ENCODE measurements around the gene WDFY2.
"Not testable (repeated sequence)": the region's sequence is repeated elsewhere in the genome, so short reads cannot be mapped to it uniquely, and the experiment has no call there.

The WDFY2 gene

DNA sequence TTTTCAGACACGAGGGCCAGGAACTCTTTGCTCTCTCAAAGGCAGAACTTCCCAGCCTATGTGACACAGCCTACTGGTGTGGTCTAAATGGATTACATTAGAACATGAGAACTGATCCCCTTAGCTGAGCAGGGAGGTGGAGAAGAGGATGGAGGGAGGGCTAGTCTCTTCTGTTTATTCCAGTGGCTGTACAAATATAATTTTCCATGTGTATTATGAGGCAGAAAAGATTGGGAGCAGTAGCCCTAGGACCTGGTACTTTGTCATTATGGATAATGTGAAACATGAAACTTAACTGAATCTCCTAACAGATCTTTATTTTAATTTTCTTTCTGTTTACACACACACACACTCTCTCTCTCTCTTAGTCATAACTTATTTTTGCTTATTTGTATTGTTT lies 82.1 kb downstream of the WDFY2 start:
- DNase-seq (ENCODE audit: low read depth, low spot score): no peak

DNA sequence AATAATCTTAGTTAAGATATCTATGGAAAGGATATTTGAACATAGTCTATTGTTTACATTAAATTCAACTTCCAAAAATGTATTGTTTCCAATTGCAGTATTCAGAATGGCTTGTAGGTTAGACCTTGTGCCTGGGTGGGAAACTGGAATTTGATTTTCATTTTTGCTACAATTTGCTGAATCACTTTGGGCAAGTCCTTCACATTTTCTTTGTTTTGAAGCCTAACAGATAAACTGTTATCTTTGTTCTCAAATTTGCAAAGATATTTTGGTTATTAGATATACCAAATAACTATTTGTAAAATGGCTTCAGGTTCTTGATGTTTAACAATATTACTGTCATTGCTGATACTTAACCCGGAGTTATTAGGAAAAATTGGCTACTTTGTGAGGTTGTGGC lies 82.6 kb downstream of the WDFY2 start:
- no peak for DNase-seq (ENCODE audit: low read depth, low spot score)

DNA sequence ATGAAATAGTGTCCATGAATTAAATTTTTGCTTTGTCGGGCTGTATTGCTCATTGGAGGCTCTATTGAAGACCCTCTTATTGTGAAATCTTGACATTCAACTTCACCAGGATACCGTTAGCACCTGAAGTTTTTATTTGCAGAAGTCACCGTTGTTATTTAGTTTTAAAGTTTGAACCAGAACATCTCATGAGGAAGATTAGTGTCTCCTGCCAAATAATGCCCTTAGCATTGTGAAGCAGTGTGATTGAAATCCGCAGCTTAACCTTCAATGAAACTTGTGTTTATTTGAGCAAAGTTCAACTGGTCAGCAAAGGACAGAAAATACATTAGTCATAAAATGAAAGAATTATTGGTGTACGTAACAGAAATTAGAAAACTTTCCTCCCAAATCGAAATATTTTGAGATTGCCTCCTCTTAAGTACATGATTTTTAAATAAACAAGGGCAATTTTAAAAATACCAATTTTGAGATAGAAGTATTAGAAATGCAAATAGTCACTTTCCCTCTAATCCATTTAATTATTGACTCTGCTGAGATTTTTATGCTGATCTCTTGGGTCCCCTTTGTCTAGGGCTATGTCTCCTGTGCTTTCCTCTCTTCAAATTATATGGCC lies 84.4 kb downstream of the WDFY2 start:
- DNase-seq (ENCODE audit: low read depth, low spot score): no peak

DNA sequence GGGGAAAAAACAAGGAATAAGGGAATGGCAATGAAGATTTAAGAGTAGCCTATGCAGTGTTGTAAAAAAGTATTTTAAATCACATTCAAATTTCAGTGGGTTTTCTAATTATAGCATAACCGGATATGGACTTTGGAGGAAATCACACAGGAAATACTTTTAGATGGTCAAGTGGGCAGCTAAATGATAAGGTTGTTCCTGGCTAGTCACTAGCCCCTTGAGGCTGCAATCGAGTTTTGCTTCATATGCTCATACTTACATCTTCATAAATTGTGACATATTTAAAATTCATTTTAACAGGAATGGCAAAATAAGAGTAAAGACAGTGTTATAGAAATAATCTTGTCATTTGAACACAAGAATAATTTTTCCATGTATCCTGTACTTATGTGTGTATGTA lies 88.9 kb downstream of the WDFY2 start:
- DNase-seq (ENCODE audit: low read depth, low spot score): no peak

DNA sequence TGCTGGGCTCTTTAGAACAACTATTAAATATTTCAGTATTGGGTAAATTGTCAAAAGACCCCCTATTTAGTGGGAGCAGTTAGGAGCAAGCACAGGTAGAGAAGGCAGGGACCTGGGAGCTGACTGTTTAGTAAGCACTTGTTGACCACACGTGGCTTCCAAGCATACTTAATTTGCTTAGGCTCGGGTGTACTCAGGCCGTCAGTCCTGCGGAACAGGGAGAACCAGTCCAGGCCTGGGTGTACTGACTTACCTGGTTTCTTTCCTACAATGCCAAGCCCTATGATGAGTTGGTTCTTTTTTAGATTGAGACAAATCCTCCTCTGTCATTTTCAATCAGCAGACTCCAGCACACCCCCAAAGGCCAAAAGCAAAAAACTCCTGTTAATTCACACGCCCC lies 90.0 kb downstream of the WDFY2 start:
- DNase-seq (ENCODE audit: low read depth, low spot score): no peak

DNA sequence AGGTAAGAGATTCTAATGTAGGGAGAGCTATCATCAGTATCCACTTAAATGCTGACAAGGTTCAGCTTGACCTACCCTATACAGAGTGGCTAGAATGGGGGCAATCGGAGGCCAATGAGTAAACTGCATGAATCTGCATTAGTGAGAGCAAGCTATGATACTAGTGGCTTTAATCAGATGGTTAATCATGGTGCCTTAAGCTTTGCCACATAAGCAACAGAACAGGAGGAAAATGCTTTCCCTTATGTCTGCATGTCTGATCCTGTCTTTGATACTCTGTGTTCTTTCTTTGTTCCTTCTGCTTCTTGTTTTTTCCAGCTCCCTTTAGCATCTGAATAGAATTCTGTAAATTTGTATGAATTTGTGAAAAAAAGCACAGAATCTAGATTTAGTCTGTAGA lies 91.1 kb downstream of the WDFY2 start:
- DNase-seq (ENCODE audit: low read depth, low spot score): no peak

DNA sequence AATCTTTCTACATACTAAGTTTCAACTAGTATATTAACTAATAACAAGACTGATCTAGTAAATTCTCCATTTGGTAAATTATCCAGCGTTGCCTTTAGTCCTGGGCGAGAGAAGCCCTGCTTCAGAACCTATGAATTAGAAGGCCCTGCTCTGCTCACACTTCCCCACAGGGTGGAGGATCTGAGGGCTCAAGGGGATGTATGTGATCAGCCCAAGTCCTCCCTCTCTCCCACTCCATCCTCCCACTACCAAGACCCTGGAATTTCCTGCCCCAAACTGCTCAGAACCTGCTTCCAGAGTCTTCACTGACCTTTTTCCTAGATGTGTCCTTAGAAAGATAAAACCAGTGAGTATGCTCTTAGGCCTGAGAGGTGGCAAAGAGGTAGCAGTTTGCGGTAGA lies 91.6 kb downstream of the WDFY2 start:
- DNase-seq (ENCODE audit: low read depth, low spot score): no peak

DNA sequence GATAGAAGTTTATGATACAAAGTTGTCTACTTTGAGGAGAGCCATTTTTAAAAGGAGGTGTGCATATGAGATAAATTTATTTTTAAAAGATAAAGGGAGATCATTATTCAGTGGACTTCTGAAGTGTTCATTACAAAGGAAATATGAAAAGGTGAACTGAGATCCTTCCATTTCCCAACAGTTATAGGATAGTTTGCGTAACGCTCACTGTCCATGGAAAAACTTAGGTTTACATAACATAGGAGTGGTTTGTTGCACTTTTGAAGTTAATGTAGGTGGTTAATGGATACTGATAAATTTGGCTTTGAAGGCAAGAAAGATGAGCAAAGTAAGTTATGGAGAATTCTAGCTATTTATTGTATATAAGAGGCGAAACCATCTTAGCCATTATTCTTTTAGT lies 92.5 kb downstream of the WDFY2 start:
- DNase-seq (ENCODE audit: low read depth, low spot score): no peak

DNA sequence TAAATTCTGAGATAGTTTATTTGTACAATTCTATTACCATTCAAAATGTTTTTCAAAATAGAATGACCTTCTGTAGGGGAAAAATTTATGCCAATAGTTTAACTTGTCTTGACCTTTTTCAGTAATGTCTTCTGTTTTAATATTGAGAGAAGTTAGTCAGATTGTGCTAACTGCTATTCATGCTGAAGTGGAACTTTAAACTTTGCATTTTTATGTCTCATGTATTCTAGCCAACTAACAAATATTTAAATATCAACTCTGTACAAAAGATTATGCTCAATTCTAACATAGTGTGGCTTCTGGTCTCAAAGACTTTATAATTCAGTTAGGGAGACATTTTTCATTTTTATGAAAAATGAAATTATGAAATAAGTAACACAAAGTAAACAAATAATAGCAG lies 94.2 kb downstream of the WDFY2 start:
- no peak for DNase-seq (ENCODE audit: low read depth, low spot score)

DNA sequence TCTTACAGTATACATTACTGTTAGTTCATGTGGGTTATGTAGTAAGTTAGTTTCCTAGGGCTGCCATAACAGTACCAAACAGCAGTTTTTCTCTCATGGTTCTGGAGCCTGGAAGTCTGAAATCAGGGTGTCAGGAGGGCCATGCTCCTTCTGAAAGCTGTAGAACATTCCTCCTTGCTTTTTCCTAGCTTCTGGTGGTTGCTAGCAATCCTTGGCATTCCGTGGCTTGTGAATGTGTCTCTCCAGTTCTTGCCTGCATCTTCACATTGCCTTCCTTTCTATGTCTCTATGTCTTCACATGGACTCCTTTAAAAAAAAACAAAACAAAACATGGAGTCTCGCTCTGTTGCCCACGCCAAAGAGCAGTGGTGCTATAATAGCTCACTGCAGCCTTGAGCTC lies 95.4 kb downstream of the WDFY2 start:
- DNase-seq (ENCODE audit: low read depth, low spot score): no peak

DNA sequence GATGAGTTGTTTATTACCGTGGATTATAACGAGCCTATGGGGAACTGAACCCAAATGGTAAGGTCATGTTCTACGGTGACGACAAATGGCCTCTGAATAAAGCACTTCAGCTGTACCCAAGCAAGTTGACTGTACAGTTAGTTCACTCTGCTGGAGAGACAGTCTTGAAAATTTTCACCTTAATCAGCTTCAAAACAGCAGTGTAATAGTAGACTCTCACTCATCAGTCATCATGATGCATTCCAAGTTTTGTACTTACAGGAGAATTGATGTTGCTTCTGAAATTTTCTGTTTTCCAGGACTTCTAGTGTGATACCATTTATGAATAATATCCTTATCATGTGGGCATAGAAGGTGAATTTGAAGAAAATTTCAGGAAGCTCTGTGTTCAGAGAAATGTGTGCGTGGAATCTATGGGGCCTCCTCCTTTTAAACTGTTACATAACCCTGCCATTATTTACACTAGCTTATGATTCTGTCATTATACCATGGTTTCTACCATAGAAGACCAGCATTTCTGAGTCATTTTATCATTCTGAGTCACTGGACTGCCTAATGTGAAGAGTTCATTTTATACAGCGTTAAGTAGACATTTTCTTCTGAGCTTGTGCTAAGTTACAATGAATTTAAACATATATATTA lies 96.9 kb downstream of the WDFY2 start:
- DNase-seq (ENCODE audit: low read depth, low spot score): no peak

DNA sequence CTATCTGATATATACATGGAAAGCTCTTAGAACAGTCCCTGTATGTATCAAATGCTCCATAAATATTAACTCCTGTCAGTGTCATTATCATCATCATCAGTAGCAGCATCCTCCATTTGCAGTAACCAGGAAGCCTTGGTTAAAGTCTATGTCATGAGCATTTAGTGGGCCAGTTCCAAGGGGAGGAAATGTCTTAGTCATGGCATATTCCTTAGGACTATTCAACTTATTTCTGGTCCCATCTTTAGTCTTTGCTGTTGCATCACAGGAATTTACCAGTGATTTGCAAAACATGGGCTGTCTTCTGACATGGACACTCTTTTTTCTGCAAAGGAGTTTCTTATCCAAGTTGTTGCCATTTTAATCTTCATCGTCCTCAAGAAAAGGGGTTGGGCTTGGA lies 98.4 kb downstream of the WDFY2 start:
- no peak for DNase-seq (ENCODE audit: low read depth, low spot score)

DNA sequence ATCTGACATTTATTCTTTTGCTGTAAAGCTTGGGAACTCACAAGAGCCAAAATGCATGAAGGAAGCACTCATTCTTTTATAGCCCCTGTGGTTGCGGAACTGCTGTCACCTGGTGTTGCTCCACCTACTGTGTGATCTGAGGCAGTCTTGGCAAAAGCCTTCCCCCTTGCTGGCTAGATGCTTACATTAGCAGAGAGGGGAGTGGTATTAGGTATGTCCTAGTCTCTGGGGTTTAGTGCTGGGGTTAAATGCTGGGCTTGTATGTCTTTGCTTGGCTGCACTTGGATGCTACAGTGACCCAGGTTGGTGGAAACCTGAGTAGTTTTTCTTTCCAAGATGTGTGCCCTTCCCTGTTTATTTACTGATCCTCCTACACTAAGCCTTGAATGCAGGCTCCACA lies 99.3 kb downstream of the WDFY2 start:
- no peak for DNase-seq (ENCODE audit: low read depth, low spot score)

DNA sequence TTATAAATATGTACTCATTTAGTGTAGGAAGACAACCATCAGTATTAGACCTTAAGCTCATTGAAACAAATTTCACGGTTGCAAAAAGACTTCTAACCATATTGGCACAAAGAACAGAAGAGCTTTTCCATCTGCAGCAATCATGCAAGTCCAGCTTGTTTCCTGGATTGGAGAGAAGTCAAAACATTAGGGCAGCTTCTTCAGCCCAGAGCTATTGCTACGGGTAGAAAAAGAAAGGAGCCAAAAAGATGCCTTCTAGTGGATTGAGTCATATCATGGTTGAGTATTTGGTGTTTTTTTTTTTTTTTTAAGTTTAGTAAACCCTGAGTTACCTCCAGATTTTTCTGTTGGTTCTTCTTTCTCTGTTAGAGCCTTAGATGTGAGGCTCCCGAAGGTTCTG lies 99.8 kb downstream of the WDFY2 start:
- no peak for DNase-seq (ENCODE audit: low read depth, low spot score)

DNA sequence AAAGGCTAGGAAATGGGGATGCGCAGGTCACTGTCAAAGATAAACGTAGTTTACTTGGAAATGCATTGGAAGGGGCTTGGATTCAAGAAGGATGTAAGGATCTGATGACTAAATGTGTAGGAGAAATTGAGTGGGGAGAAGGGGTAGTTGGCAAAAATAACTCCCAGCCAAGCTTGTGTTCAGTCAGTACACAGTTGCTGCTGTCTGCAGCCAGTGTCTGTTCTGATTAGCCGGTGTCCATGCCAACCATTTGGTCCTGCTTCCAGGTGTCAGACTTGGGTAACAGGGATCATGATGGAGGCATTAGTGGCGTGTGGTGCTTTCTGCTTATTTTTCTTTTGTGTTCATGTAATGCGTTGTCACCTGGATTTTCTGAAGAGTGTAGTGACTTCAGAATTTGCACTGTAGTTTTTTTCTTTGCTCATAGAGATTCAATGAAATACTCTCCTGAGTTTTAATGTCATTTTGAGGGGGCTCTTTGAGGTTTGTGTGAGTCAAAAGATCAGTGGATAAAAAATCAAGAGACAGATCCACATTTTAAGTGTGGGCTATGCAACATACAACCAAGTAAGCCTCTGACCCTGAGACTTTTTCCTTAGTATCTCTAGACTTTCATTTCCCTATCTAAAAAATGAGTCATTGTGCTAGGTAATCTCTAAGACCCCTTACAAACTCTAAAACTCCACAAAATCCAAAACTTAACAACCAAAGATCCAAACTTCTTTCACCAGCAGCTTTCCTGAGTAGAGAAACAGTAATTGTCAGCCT lies 103.9 kb downstream of the WDFY2 start:
- DNase-seq (ENCODE audit: low read depth, low spot score): no peak

DNA sequence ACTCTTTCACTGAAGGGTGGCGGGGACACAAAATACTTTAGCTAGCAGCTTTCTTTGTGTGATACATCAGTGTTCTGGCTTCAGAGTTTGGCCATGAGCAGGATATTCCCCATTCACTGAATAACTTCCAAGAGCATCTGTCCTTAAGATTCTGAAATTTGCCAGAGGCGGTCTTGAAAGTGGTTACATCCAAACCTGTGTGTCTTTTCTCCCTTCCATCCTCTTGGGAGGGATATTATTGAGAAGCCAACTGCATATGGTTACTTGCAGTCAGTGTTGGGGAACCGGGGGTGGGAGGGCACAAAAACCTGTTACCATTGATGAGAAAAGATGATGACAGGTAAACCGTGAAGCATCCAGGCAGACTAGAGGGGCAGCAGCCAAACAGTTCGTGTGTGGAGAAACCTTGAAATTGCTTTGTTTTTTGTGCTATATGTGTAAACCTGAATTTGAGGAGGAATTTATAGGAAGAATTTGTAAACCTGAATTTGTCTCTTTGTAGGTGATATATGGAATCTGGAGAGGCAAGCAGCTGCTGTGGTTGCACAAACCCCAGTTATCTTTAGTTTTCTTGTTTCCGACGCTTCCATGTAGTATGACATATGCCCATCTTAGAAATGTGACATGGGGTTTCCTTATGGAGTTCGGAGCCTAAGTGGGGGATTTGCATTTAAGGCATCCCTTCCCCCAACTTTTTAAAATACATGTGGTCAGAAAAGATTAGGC lies 104.8 kb downstream of the WDFY2 start:
- no peak for DNase-seq (ENCODE audit: low read depth, low spot score)

DNA sequence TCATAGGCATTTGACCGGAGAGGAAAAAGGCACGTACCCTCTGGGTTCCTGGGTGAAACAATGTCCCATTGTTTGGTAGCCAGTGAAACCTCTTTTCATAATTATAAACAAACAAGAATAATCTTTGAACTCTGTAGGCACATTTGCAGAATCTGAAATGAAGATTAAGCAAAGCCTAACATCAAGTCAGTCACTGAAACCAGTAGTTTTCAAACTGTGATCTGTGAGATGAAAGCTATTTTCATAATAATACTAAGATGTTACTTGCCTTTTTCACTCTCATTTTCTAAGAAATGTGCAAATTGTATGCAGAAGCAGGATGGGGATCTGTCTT lies 105.4 kb downstream of the WDFY2 start:
- DNase-seq (ENCODE audit: low read depth, low spot score): no peak

DNA sequence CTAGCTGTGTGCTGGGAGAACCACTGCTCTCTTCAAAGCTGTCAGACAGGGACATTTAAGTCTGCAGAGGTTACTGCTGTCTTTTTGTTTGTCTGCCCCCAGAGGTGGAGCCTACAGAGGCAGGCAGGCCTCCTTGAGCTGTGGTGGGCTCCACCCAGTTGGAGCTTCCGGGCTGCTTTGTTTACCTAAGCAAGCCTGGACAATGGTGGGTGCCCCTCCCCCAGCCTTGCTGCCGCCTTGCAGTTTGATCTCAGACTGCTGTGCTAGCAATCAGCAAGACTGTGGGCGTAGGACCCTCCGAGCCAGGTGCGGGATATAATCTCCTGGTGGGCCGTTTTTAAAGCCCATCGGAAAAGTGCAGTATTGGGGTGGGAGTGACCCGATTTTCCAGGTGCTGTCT lies 111.4 kb downstream of the WDFY2 start:
- not testable (repeated sequence) for DNase-seq (ENCODE audit: low read depth, low spot score)

DNA sequence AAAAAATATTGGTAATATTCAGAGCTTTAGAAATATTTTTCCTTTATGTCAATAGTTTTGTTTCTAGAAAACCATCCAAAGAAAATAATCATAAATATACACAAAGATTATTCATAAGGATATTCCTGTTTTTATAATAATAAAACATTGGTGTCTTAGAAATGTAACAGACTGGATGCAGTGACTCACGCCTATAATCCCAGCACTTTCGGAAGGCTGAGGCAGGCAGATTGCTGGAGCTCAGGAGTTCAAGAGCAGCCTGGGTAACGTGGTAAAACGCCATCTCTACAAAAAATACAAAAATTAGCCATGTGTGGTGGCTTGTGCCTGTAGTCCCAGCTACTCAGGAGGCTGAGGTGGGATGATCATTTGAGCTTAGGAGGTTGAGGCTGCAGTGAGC lies 112.9 kb downstream of the WDFY2 start:
- DNase-seq (ENCODE audit: low read depth, low spot score): no peak

DNA sequence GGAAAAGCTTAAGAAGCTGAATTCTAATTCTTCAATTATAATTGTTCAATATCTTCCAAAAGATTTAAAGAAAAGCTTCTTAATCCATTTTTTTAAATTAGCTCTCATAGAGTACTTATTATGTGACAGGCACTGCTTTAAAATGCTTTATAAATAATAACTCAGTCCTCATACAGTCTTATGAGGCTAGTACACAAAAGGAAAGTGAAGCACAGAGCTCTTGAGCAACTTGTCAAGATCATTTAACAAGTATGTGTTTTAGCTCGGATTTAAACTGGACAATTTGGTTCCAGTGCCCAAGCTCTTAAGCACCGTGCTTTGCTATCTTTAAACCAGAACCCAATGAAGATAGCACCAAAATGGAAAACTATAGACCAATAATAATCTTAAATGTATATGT lies 113.6 kb downstream of the WDFY2 start:
- DNase-seq (ENCODE audit: low read depth, low spot score): no peak

DNA sequence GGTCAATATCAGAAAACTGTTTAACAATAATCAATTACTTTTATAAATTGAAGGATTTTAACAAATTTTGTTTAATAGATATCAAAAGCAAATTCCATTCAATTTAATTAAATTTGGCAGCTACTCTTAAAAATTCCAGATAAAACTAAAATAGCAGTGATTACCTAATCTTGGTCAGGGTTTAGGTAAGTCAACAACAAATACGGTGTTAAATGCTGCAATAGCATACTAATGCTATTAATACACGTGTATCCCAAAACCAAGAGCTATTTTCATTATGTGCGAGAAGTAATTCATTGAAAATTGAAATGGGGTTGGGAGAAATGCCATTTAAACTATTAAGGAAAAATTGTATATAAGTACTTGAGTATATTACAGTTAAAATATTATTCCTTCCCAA lies 114.1 kb downstream of the WDFY2 start:
- DNase-seq (ENCODE audit: low read depth, low spot score): no peak

DNA sequence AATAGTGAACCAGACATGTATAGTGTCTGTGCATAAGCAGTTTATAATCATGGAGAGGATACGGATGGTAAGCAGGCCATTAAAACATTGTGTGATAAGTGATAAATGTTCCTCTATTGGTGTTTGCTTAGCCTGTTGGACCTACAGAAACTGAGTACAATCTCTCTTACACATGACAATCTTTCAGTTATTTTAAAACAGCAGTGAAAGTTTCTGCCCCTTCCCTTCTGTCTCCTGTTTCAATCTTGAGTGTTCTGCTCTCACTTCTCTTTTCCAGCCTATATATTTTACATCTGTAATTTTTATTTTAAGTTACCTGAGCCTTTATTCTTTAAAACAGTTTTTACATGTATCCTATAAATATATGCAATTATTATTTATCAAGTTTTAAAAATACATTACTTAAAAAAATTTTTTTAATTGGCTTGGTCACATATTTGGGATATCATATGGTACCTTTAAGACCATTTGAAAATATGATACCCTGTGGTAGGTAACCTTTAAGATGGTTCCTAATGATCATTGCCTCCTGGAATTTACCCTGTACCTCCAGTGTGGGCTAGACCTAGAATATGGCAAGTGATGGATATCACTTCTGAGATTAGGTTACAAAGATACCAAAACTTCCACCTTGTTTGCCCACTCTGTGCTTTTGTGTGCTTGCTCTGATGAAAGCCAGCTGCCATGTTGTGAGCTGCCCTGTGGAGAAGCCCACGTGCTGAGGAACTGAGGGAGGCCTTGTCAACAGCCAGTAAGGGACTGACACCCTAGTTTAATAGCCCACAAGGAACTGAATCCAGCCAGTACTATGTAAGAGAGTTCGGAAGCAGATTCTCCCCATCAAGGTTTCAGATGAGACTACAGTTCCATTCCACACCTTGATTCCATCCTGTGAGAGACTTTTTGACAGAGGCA lies 120.4 kb downstream of the WDFY2 start:
- DNase-seq (ENCODE audit: low read depth, low spot score): no peak
